HUES48 (cell line): ENCODE results near the gene CYBC1.

Experiments used
- H3K27ac ChIP-seq: one replicate; pipeline ENCODE4 v1.7.0; 2013; ENCODE audit warnings: low read depth, low read length, inconsistent platforms
- H3K27me3 ChIP-seq: 2 replicates; pipeline ENCODE4 v1.6.1; 2013; ENCODE audit warnings: mild to moderate bottlenecking, low read length; ENCODE audit not compliant: control insufficient read depth, insufficient read depth
- H3K36me3 ChIP-seq: 2 replicates; pipeline ENCODE4 v1.6.1; 2013; ENCODE audit warnings: low read length; ENCODE audit not compliant: control insufficient read depth, insufficient read depth
- H3K4me1 ChIP-seq: 2 replicates; pipeline ENCODE4 v1.6.1; 2013; ENCODE audit warnings: mild to moderate bottlenecking, low read length; ENCODE audit not compliant: control insufficient read depth, insufficient read depth
- H3K4me3 ChIP-seq: 2 replicates; pipeline ENCODE4 v1.5.1; 2013; ENCODE audit warnings: mild to moderate bottlenecking, low read depth, low read length
- H3K9ac ChIP-seq: 2 replicates; pipeline ENCODE4 v1.6.1; 2013; ENCODE audit warnings: mild to moderate bottlenecking, low read depth, low read length, moderate library complexity
- H3K9me3 ChIP-seq: 2 replicates; pipeline ENCODE4 v1.6.1; 2013; ENCODE audit warnings: low read length; ENCODE audit not compliant: control insufficient read depth, insufficient read depth

CYBC1 gene

DNA sequence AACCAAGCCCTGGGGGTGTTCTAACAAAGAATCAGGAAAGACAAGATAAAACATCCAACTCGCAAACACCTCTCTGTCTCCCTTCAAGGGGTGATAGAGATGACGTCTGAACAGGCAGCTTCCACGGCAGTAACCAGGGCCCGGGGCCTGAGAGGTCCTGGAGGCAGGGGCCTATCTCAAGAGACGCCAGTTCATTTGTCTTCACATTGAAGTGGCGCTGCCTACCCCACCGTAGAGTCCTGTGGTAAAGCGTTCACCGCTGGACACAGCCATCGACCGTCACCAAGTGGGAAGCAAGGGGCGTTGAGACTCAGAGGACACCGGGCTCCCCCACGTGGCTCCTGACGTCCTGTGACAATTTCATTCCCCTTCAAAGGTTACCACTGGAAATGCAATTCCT lies 57.6 kb downstream of the CYBC1 start:
- no peaks in the 10 kb centered on the region for H3K27me3 ChIP-seq
- H3K9ac ChIP-seq: no peak overlapping the region
- H3K36me3 ChIP-seq: no peaks in the 10 kb centered on the region; the same call in 1 of the 2 replicates
- H3K9me3 ChIP-seq: no peaks in the 10 kb centered on the region
- H3K4me3 ChIP-seq: no peak overlapping the region
- no peaks in the 10 kb centered on the region for H3K4me1 ChIP-seq
- H3K27ac ChIP-seq: no peak overlapping the region
